Cardiac muscle cell (in vitro differentiated cells and primary cell): Measurements from ENCODE around the gene RXRB. TPM values are rescaled to one million over a fixed set of nuclear protein-coding genes. Genes with fewer than 3 reads are reported as not detected.
"Not testable (repeated sequence)": the region's sequence is repeated elsewhere in the genome, so short reads cannot be mapped to it uniquely, and the experiment has no call there.

ENCODE experiments used
- DNase-seq, 2 donors: peaks; one replicate each; pipeline versions ENCODE4 v3.0.0 to v3.0.0-alpha.2; 2010 to 2017; ENCODE audit warnings: low read depth in 1 of 2, low spot score in 1 of 2
- H3K27ac ChIP-seq: fragments of 200-600 bp; sonication (generic); 2 replicates; pipeline ENCODE4 v1.5.1; 2016
- H3K27me3 ChIP-seq: fragments of 200-600 bp; sonication (generic); 2 replicates; pipeline ENCODE4 v1.6.0; 2016; ENCODE audit warnings: control low read depth
- H3K36me3 ChIP-seq: fragments of 200-600 bp; sonication (generic); 2 replicates; pipeline ENCODE4 v1.5.1; 2016; ENCODE audit warnings: control low read depth
- H3K4me1 ChIP-seq: fragments of 200-600 bp; sonication (generic); 2 replicates; pipeline ENCODE4 v1.8.1; 2017; ENCODE audit warnings: low read depth, mild to moderate bottlenecking, mixed run types
- H3K4me3 ChIP-seq: fragments of 200-600 bp; sonication (generic); 2 replicates; pipeline ENCODE4 v1.5.1; 2016; ENCODE audit warnings: mild to moderate bottlenecking
- H3K9me3 ChIP-seq: fragments of 200-600 bp; sonication (generic); 2 replicates; pipeline ENCODE4 v1.5.1; 2017; ENCODE audit warnings: low read depth, mild to moderate bottlenecking, control low read depth
- polyA plus RNA-seq: library from polyadenylated mRNA; unstranded; fragments of >200 nt; fragmentation: Nextera tagmentation; extraction: Ambion mirVana; gene quantifications from 2 replicates; pipeline ENCODE4 v1.2.1, GENCODE V29; 2016
- total RNA-seq: library from RNA; depleted of rRNA; stranded (reverse); fragments of >200 nt; gene quantifications from 2 replicates; pipeline ENCODE4 v1.2.3, GENCODE V29; 2016
- TF ChIP-seq, protein P1 (sequence below): IDR thresholded peaks from 2 replicates; pipeline ENCODE4 v1.5.1; 2012; ENCODE audit warnings: low read depth, mild to moderate bottlenecking, low read length

Gene RXRB
- total and polyA plus RNA-seq, 2 experiments from 2014 or later = 37.8 to 46.7 TPM

DNA sequence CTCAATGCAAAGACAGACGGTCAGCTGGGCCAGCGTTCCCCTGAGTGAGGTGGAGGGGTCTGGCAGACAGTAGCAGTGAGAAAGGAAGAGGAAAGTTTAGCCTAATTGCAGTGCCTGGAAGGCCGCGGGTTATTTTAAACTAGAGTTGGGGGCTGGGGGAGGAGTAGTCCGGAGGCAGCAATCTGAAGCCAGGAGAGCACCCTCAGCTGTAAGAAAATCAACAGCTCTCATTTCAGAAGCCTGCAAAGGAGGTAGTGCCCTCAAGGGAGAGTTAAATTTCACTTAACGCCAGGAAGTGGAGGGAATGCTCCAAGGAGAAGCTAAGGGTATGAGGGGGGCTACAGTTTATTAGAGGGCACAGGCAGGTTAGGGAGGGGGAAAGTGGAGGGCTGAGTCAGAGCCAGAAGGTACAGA, 34.8 kb upstream of the RXRB start:
- no peaks in the 10 kb centered on the region for H3K36me3 ChIP-seq
- TF ChIP-seq, protein P1, sequence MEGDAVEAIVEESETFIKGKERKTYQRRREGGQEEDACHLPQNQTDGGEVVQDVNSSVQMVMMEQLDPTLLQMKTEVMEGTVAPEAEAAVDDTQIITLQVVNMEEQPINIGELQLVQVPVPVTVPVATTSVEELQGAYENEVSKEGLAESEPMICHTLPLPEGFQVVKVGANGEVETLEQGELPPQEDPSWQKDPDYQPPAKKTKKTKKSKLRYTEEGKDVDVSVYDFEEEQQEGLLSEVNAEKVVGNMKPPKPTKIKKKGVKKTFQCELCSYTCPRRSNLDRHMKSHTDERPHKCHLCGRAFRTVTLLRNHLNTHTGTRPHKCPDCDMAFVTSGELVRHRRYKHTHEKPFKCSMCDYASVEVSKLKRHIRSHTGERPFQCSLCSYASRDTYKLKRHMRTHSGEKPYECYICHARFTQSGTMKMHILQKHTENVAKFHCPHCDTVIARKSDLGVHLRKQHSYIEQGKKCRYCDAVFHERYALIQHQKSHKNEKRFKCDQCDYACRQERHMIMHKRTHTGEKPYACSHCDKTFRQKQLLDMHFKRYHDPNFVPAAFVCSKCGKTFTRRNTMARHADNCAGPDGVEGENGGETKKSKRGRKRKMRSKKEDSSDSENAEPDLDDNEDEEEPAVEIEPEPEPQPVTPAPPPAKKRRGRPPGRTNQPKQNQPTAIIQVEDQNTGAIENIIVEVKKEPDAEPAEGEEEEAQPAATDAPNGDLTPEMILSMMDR = no peak
- no peaks in the 10 kb centered on the region for H3K9me3 ChIP-seq
- DNase-seq = peak in 1 of 2 donors; percentile 65
- H3K4me3 ChIP-seq = no peak overlapping the region
- H3K27me3 ChIP-seq = no peaks in the 10 kb centered on the region
- H3K4me1 ChIP-seq = peaks cover 12% of the 10 kb centered on the region
- H3K27ac ChIP-seq = peak overlapping the region; percentile 81

DNA sequence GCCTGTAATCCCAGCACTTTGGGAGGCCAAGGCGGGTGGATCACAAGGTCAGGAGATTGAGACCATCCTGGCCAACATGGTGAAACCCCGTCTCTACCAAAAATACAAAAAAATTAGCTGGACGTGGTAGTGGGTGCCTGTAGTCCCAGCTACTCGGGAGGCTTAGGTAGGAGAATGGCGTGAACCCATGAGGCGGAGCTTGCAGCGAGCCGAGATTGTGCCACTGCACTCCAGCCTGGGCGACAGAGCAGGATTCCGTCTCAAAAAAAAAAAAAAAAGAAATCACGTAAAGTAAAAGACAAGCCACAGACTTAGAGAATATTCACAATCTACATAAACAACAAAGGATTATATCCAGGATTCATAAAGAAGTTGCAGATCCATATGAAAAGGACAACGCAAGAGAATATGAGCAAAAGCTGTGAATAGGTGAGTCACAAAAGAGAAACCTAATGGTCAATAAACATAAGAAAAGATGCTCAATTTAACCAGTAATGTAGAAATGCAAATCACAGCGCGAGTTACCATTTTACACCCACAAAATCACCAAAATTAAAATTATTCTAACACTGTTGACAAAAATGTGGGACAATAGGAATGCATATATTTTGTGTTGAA, 26.1 kb upstream of the RXRB start:
- H3K36me3 ChIP-seq, DNase-seq, H3K27me3 ChIP-seq, H3K9me3 ChIP-seq, H3K4me3 ChIP-seq, H3K27ac ChIP-seq, H3K4me1 ChIP-seq: not testable (repeated sequence)

DNA sequence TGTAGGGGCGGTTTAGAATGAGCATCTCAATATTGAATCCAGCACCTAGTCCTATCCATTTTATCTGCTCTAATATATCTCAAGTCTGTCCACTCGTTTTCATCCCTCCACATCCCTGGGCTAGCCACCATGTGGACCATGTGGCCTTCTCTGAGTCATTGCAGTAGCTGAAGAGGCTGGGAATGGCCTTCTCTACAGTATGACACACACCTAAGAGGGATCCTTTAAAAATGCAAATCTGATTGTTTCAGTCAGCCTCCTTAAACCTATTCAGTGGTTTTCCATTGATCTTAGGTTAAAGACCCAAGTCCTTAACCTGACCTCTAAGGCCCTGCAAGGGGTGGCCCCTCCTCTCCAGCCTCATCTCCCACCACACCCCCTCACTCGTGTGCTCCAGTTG, 17.2 kb upstream of the RXRB start:
- Histone ChIP-seq H3K27me3 (peaks cover 6% of the 10 kb centered on the region), H3K27ac (no peak overlapping the region), H3K4me3 (no peak overlapping the region), H3K4me1 (peaks cover 10% of the 10 kb centered on the region), H3K9me3 (no peaks in the 10 kb centered on the region), H3K36me3 (no peaks in the 10 kb centered on the region)
- TF ChIP-seq, protein P1 = no peak
- no peak for DNase-seq

DNA sequence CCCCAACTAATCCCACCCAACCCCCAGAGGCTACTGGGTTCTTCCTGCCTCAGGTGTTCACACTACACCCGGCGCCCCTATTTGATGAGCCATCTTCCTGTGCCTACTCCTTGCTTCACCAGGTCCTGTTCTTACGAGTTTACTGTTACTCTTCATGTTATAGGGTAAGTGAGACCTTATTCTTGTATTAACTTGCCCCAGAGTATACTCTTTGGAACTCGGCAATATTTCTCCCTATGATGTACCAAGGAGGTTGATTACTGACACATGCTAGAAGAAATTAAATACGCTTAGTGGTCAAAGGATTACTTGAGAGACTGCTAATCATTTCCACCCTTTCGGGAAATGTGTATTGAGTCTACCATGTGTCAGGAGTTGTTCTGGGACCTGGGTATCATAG, 16.8 kb upstream of the RXRB start:
- Histone ChIP-seq H3K9me3 (no peaks in the 10 kb centered on the region), H3K27ac (no peak overlapping the region), H3K27me3 (peaks cover 6% of the 10 kb centered on the region), H3K4me1 (peaks cover 13% of the 10 kb centered on the region), H3K4me3 (no peak overlapping the region), H3K36me3 (no peaks in the 10 kb centered on the region)
- DNase-seq = no peak
- TF ChIP-seq, protein P1 = no peak

DNA sequence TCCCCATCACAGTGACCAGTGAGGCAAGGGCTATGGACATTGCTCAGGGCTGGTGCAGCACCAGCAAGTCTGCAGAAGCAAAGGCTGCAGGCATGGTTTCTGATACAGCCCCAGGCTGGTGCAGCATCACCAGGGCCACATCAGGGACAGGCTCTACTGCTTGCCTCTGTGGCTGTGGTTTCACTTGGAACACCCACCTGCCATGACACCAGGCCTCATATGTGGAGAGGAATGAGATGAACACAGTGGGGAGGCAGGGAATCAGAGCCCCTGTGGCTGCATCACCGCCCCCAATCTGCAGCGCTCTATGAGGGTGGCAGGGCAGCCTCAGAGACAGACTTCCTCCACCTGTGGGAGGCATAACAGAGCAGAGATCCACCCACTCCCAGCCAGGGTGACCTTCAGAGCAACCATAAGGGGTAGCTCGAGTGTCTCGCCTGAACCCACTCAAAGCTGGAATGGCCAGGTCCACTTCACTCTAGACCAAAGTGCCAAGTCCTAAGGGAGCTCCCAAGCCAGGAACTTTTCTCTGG, 15.7 kb upstream of the RXRB start:
- no peaks in the 10 kb centered on the region for H3K9me3 ChIP-seq
- H3K4me1 ChIP-seq = peaks cover 13% of the 10 kb centered on the region
- no peak overlapping the region for H3K4me3 ChIP-seq
- no peaks in the 10 kb centered on the region for H3K36me3 ChIP-seq
- no peak for DNase-seq
- TF ChIP-seq, protein P1 = no peak
- no peak overlapping the region for H3K27ac ChIP-seq
- peaks cover 6% of the 10 kb centered on the region for H3K27me3 ChIP-seq

DNA sequence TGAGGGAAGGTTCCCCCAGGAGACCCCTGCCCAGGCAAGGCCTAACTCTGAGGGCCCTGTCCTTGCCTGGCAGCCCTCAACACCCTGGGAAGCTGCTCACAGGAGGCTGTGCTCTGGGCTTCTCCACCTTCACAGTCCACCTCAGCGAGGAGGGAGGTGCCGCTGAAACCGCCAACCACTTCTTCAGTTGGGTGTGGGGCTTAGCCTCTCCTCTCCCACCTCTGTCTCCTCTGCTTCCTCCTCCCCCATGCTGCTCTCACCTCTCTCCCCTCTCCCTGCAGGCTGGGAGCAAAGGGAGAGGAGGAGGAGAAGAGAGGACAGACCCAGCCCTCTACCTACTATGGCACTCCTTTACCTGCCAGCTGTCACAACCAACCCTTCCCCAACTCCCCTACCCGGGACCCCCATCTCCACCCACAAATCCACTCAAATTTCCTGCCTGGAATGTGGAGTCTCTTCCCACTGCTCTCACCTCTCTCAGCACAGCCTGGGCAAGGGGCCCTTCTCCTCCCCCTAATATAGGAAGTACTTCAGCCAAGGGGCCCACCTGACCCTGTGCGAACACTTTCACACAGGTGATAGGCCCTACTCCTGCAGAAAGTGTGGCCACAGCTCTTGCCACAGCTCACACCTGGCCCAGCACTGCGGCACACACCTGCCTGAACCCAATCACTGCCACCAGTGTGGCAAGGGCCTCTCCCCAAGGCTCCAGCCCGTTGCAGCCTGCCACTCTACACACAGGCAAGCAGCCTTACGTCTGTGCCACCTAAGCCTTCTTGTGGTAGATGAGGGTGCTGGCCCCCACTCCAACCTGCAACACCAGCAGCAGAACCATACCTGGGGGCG, 15.0 kb upstream of the RXRB start:
- Histone ChIP-seq H3K4me1 (peaks cover 13% of the 10 kb centered on the region), H3K4me3 (no peak overlapping the region), H3K27me3 (peaks cover 6% of the 10 kb centered on the region), H3K36me3 (no peaks in the 10 kb centered on the region), H3K9me3 (no peaks in the 10 kb centered on the region), H3K27ac (no peak overlapping the region)
- DNase-seq = no peak
- TF ChIP-seq, protein P1 = no peak
